ENCODE data around the gene PRDM16.

Gene PRDM16

DNA sequence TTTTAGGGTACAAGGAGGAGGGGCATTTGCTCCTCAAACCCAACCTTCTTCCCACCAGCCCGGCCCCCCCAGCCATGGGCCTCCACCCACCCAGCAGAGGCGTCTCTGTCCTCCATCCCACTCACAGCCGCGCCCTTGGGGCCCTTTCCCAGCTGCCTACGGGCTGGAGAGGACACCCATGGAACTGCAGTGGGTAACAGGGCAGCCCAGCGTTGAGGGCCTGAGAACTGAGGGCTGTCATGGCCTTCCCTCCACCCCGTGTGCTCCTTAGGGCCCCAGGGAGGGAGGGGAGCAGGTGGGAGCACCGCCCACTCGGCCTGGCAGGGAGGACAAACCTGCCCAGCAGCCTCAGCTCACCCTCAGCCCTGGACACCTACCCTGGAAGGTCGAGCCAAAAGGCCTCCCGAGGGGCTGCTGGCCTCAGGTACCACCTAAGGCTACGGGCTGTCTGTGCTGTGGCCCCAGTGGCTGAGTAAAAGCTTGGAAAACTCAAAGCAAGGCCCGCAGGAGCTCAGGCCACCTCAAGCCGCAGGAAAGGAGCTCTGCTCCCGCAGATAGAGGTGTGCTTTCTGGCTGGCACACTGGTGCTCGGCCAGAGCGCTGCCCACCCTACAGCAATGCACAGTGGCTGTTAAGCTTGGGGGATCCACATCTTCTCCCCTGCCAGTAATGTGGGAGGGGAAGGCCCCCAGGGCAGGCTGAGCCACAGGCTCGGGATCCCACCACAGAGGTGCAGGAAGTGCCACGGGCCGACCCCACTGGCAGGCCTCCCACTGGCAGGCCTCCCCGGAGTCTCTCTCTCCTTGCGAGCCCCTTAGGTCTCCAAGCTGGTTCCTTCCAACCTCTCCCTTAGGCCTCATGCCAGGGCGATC is 383.2 kb downstream of the PRDM16 start:
- no peak for DNase-seq (ENCODE audit: low read depth)

DNA sequence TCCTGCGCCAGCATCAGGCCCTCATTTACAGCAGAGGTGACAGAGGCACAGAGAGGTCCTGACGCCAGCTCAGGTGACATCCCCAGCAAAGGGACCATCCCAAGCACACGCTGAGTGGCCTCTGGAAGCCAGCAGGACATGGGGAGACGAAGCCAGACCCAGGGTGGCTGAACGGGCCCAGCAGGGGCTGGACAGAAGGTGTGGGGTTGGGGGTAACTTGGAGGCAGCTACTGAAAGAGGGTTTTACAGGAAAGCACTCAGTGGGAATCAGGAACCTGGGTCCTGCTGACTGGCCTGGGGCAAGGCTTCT is 383.8 kb downstream of the PRDM16 start:
- DNase-seq (ENCODE audit: low read depth) = no peak

DNA sequence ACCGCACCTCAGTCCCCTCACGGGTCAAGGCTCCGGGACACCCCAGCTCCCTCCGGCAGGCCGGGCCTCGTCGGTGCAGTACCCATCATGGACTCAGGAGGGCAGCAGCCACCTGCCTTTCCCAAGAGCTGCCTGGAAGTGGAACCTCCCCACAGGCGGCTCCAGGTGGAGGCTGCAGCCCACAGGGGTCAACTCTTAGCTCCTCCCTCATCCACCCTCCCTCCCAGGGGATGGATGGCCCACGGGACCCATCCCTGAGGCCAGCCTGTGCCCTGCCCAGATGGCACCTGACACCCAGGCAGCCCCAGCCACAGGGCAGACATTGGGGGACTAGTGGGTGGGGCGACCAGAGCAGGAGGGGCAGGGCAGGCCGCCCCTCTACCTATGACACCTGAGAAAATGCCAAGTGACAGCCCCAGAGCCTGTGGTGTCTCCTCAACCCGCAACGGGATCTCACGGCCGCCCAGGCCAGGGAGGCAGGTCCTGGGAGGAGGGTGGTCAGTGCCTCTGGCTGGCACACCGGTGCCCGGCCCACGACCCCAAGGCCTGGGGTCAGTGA is 384.3 kb downstream of the PRDM16 start:
- DNase-seq (ENCODE audit: low read depth) = peak; percentile 50

DNA sequence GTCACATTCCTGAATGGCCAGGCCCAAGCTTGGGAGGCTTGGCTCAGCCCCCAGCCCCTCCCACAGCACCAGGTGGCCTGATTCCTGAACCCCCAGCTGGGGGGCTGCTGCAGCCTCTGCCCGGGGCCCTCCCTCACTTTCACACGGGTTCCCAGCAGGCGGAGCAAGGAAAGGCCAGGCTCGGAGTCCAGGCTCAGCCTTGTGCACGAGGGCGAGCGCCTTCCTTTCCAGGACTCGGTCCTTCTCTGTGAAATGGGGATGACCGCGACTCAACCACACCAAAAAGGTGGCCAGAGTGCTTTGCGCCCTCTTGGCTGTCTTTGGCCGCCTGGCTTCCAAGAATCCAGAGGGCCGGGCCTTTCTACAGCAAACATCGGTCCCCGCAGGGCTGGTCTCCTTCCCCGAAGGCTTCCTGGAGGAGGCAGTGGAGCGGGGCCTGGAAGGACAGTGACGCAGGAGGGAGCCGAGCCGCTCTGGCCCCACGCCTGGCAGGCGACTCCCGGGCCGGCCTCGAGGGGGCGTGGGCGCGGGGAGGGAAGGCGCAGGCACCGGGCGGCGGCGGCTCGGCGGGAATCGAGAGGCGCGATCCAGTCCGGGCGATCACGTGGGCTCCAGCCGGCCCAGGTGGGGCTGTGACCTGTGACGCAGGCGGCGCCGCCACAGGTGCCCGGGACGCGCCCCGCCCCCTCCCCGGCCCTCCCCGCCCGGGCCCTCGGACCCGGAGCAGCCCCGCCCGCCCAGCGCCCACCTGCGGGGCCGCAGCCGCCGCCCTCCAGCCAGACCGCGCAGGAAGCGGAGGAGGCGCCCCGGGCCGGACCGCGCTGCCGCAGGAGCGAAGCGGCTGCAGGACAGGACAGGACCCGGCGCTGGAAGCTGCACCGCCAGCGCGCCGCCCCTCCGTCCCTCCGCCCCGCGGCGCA is 385.1 kb downstream of the PRDM16 start, which contains the start of gene ARHGEF16:
Gene ARHGEF16 (plus strand): TSS at position 775 of the 920 bp plus-strand sequence. CDS start 8,420 bp downstream, outside the sequence.
- DNase-seq (ENCODE audit: low read depth) = peak; percentile 14

DNA sequence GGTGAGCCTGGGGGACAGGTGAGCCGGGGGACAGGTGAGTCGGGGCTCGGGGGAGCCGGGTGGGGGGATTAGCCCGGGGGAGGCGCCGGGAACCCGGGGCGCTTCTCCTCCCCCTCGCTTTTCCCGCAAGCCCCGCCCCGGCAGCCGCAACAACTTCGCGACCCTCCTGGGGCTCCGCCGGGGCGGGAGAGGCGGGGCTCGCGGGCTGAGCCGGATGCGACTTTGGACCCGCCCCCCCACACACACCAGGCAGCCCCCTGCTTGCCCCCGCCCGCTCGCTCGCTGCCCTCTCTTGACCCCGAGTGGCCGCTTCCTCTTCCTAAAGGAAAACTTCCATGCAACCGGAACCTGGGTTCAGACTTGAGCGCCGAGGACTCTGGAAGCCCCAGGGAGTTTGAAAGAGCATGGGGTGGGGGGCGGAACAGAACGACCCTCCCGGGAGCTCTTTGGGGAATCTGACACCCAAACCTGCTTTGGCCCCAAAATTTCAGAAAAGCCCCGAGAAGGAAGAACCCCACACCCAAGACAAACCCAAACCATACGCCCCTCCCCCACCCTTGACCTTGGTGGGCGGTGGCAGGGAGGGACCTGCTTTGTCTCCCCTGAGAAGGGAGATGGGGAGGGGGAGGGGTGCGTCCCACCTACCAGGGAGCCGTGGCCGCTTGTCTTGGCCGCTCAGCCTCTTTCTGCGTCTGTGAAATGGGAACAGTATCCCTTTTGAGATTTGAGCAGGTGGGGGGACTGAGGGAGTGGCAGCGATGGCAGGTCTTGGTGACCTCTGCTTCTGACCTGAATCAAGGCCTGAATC is 386.0 kb downstream of the PRDM16 start:
- DNase-seq (ENCODE audit: low read depth) = no peak

DNA sequence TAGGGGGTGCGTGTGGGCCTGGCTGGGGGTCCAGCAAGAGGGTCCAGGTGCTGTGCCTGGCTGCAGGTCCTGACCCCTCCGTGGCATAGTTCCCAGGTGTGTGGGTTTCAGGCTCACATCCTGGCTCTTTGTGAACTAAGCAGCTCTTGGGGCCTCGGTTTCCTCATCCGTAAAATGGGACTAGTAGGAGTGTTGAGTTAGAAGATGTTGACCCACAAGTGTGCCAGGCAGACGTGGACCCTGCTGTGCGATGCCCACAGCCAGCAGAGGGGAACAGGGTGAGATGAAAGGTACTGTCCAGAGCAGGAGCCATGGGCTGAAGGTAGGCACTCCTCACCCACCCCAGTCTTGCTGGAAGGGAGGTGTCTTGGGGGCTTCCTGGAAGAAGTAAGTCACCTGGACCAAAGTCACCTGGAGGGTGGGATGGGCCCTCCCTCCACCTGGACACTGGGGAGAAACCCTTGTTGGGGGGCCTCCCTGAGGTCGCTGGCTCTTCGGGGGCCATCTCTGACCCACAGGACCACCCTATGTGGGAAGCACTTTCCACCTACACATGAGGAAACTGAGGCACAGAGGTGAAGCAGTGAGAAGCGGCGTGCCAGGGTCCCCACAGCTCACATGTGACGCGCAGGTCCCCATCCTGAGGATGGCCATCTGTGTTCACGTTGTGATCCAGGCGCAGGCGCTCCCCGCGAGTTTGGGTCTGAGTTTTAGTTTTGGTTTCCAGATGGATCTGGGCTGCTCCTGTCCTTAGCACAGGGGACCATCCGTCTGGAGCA is 386.9 kb downstream of the PRDM16 start:
- DNase-seq (ENCODE audit: low read depth) = no peak

DNA sequence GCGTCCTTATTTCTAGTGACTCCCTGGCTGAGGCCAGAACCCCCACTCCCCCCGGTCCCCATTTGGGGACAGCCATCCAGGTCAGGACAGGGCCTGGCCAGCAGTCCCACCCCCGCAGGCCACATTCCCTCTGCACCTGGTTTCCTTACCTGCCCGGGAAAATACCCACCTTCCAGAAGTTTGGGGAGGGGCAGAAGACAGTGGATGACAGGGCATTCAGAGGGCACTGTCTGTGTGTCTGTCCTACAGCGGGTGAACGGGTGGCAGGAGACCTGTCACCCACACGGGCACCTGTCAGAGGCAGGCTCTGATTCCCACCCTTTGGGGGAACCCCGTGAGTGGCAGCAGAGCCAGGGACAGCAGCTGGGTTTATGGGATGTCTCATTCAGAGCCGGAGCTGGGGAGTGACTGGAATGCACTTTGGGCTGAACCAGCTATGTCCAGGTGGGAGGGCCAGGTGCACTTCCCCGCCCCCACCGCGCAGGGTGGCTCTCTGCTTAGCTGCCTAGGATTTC is 387.5 kb downstream of the PRDM16 start:
- DNase-seq (ENCODE audit: low read depth) = no peak

DNA sequence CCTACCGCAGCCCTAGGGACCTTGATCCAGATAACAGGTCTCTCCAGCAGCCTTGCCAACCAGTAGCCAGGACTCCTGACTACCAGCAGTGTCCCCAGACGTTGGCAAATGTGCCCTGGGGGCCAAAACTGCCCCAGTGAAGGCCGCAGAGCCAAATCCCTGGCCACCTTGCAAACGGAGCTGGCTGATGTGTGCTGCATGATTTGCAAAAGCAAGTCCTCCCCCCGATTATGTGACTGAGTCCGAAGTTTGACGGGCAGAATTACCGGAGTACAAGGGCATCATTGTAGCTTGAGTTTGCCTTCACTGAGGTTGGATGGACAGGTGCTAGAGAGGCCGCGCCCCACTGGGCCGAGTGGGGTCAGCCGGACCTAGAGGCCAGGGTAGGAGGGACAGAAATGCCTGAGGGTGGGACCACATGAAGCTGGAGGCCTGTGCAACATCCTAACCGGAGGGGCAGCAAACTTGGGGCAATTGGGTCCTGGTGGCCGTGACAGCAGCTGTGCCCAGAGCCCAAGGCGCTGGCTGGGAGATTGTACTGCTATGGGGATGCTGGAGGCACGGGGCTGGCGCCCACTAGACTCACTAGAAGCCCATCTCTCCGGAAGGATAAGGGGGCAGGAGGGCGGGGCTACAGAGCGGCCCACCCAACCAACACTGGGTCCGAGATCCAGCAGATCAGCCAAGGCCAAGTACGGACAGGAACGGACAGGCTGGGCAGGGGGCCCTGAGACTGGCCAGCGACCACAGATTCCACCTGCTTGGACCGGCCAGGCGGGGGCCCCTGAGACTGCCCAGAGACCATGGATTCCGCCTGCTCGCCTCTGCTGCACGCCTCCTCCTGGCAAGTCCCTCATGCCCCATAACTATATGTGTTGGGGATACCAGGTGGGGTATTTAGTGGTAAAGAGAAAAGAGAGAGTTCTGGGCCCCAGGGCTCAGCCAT is 388.2 kb downstream of the PRDM16 start:
- no peak for DNase-seq (ENCODE audit: low read depth)

DNA sequence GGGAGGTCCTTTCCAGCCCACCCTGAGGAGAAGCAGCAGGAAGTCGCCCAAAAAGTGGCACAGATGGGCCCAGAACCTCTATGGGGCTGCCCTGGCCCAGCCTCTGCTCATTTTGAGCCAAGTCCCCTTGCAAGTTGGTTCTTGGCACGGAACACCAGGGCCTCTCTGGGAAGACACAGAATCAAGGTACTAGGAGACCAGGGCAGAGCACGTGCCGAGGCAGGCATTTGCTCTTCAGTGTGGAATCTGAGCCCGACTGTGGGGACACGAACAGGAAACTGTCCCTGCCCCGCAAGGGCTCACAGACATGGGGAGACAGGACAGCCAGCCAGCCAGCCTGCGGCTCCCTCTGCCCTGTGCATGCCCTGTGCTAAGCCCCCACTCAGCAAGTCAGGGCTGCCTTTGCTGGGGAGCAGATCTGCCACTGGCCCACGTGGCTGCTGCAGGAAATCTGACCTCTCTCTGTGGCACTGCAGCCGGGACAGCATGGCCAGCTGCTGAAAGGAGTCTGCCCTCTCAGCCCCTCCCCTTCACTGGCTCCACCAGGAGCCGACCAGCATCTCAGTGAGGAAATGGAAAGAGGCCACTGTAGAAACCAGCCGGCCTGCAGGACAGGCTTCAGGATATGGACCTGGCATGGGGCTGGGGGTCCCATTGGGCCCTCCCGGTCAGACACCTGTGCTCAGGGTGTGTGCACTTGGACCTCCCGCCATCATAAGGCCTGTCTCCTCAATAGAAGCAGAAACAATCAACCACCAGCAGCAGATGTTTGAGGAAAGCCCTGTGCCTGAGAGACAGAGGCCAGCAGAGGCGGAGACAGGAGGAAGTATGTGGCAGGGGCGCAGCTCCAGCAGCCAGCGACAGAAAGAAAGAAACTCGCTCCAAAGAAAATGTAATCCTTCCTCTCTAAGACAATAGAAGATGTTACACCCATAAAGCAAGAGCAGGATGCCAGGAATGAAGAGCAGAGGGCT is 389.2 kb downstream of the PRDM16 start:
- DNase-seq (ENCODE audit: low read depth) = no peak

DNA sequence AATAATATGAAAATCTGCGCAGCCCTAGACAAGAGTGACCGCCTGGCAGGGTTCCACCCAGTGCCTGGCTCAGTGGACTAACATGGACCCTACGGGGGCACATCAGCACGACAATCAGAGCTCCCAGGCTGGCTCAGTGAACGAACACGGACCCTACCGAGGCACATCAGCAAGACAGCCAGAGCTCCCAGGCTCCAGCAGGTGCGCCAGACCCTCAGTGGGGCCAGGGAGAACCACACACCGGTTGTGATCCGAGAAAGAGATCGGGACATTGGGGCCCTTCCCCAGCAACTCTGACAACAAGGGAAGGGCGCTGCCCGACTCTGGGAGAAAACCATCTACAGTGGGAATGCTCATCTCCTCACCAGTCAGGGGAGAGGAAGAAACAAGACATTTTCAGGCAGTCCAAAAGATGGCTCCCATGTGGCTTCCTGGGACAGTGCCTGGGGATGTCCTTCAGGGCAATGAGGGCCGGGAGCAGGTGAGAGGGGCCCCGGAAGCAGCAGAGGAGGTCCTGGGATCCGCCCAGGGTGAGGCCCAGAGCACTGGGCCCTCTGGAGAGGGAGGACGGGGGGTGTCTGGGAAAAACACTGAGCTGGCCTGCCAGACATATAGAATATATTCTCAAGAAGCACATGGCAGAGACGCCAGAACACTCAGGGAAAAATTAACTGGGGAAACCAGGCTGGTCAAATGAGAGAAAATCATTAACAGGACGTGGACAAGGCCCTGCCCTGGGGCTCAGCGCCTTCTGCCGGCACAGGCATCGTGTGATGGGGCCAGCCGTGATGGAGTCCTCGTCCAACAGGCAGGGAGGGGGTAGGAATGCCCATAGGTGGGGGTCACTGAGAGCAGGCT is 390.3 kb downstream of the PRDM16 start:
- no peak for DNase-seq (ENCODE audit: low read depth)

DNA sequence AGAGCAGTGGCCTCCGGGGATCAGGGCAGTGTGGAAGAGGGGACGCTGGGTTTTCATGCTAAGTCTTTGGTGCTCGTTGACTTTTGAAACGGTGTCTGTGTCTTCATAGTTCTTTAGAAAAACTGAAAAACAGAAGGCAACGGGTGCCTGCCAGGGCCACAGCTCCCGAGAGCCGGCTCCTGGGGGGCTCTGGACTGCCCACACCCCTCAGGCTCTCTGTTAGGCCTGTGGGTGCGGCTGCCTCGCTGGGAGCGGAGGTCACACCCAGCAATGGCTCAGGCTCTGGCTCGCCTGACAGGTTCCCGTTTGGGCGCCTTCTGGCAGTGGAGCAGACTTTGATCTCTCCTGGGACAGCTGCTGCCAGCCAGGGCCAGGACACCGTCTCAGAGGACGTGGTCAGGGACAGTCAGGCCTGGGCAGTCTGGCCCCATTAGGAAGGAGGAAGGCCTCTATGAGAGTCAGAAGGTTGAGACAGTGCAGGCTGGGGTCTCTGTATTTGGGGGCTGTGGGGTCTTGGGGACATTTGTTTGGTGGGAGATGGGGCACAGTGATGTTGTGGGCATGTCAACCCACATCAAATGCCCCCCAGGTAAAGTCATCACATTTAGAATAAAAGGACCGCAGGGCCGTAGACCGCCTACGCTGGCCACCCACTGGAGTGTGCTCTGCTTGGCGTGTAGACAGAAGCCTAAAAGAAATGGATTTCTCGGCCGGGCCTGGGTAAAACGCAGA is 391.1 kb downstream of the PRDM16 start:
- DNase-seq (ENCODE audit: low read depth) = no peak

DNA sequence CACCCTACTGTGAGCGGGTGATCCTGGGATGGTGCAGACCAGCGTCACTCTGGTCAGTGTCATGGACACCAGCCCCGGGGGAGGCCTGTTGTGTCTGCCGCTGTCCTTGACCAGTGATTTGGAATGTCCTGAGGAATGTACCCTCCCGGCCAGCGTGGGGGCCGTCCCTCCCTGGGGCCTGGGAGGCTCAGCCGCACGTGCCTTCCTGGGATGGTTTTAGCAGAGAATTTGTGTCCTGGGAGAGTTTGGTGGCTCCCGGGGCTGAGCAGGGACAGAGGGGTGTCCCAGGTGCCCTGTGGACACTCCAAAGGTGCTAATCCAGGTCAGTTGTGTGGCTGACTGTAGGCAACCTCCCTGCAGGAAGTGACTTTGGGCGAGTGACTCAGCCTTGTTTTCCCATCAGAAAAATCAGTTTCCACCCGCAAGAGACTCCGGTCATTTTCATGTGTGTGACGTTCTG is 391.7 kb downstream of the PRDM16 start:
- DNase-seq (ENCODE audit: low read depth) = no peak

DNA sequence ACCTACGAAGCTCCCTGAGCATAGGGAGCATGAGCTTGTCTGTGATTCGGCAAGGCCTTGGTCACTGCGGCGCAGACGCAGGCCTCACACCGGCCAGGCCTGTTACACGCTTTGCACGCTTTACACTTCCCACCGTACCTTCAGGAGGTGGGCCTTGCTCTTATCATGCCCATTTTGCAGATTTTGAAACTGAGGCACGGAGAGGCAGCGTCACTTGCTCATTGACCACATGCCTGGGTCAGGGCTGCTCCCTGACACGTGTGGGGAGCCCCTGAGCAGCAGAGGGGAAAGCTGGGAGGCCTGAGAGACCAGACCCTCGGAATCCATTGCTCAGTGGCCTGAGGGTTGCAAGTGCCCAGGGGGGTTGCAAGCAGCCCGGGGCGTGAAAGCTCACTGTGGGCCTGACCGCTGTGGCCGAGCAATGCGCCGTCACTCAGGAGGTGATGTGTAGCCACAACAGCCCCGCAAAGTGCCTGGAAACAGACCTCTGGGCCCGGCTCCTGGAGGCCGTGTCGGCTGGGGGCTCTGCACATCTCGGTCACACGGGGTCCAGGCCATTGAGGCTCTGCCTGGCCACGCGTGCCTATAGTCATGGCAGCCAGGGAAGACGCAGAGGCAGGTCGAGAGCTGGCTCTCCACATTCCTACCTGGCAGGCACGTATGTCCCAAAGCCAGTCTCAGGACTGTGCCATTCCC is 392.4 kb downstream of the PRDM16 start:
- DNase-seq (ENCODE audit: low read depth) = no peak

DNA sequence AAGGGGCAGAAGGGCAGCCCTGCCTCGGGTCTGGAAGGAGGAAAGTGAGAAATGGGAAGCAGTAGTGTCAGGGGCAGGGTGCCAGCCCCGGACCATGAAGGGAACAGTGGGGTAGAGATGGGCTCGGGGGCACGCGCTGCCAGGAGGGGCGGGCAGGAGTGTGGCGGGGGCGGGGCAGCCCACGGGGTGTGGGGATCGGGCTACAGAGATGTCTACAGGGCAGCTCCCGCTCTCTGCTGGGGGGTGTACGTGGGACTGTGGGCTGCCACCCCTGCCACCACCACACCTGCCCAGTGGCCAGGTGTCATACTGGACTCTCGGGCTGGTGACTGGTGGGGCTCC is 392.9 kb downstream of the PRDM16 start:
- DNase-seq (ENCODE audit: low read depth) = no peak

DNA sequence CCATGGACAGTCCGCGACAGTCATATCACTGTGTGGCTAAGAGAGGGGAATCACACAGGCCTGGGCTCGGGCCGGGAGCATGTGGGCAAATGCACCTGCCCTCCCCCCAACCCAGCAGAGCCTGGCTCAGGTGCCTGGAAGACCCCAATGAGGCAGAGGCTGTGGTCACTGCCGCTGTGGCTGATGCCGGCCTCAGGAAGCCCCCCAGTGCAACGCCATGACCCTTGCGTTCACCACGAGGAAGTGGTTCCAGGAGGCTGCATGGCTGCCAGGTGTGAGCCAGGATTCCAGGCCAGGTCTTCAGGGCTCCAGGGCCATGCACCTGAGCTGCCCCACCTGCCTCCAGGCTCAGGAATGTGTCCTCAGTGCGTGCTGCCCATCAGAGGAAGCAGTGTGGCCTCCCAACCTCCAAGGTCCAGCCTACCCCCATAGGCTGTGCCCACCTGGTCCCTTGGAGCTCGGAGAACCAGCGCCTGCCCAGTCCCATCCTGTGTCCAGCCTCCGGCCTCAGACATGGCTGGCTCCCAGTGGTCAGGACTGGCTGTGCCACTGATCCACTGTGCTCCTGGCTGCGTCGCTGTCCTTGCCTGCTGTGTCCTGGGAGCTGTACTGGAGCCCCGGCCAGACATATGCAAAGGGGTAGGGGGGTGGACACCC is 393.5 kb downstream of the PRDM16 start:
- DNase-seq (ENCODE audit: low read depth) = no peak

DNA sequence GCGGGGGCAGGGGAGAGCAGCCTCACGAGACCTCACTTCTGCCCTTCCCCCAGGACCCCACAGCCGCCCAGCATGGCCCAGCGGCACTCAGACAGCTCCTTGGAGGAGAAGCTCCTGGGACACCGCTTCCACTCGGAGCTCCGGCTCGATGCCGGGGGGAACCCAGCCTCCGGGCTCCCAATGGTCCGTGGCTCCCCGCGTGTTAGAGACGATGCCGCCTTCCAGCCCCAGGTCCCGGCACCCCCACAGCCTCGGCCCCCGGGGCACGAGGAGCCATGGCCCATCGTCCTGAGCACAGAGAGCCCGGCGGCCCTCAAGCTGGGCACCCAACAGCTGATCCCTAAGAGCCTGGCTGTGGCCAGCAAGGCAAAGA is 394.0 kb downstream of the PRDM16 start:
- no peak for DNase-seq (ENCODE audit: low read depth)
